Measurements from ENCODE around the gene DLGAP1. TPM values are rescaled to one million over a fixed set of nuclear protein-coding genes. Genes with fewer than 3 reads are reported as not detected.

DLGAP1 gene
- total and polyA plus RNA-seq, 5 donors from 2014 or later, result 0.11 to 5.4 (median 0.68) TPM

DNA sequence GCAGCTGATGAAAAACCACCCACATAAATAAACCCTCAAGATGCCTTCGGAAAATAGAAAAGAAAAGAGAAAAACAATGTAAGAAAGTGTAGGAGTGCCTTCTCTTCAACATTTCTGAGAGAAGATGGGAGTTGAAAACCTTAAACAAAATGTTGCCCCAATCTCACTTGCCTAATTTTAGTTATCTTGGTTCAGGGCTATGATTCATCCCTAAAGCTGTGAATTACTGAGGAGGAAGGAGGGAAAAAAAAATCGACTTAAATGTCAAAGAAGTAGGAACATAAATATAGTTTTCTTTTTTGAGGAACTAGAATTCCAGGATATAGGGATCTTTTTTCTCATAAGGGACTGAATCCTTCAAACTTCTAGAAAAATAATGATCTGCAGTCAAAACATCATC is 644.8 kb downstream of the DLGAP1 start:
- H3K4me3 Mint-ChIP-seq, result no peak overlapping the region
- no peak for ATAC-seq (ENCODE audit: low read depth in 2 of 2)

DNA sequence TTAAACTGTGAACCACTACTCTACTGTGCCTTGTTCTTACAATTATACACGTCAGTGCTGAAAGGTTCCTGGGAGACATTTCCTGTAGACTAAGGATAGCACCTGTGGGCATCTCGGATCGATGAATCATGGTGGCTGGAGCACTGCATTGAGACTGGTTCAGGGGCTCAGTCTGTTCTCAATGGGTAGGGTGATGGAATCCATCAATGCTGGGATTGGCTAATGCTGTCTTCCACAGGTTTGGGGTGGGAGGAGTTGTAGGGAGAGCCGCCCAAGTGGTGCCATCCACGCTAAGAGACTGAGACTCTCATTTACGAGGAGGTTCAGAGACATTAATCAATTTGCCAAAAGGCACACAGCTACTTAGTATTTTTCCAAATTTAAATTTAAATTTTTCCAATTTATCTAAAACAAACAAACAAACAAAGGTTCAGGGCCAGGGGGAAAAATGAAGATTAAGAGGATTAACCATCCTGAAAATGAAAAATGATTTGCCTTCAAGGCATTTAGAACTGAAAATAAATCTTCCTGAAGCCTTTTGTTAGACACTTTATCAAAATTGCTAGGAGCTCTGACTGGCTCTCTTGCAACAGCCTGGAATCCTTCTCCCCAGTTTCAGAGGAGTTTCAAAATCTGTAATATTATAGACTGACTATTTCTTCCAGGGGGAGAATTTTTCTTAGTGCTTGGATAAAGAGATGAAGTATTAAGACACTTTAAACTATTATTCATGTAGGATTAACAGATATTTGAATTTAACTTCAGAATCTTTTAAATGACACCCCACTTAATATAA is 645.9 kb downstream of the DLGAP1 start:
- no peaks in the 10 kb centered on the region for H3K4me1 Mint-ChIP-seq
- no peaks in the 10 kb centered on the region for H3K36me3 Mint-ChIP-seq
- Histone ChIP-seq H3K9me3 (ENCODE audit: control insufficient read depth in 2 of 2, low read length in 2 of 2) (no peaks in the 10 kb centered on the region), H3K36me3 (ENCODE audit: control insufficient read depth, insufficient read depth, low read length) (no peaks in the 10 kb centered on the region), H3K4me1 (ENCODE audit: control insufficient read depth, insufficient read depth, low read length, poor library complexity, severe bottlenecking) (no peaks in the 10 kb centered on the region), H3K4me3 (ENCODE audit: low read depth, low read length) (no peak overlapping the region), H3K27me3 (ENCODE audit: control insufficient read depth, insufficient read depth, low read length) (no peaks in the 10 kb centered on the region), H3K27ac (ENCODE audit: insufficient read depth, low read length, poor library complexity, severe bottlenecking) (no peak overlapping the region)
- DNase-seq (no peak), ATAC-seq (ENCODE audit: low read depth in 2 of 2) (no peak)
- no peak overlapping the region for H3K27ac Mint-ChIP-seq
- H3K27me3 Mint-ChIP-seq, result peaks cover 6% of the 10 kb centered on the region
- no peak overlapping the region for H3K4me3 Mint-ChIP-seq
- H3K9me3 Mint-ChIP-seq, result peaks cover 0 to 3% (median 0%) of the 10 kb centered on the region in 7 donors

More for the DNA sequence above, 644.8 kb downstream of the DLGAP1 start:
- Mint-ChIP-seq H3K27ac (no peak overlapping the region), H3K36me3 (no peaks in the 10 kb centered on the region), H3K27me3 (peaks cover 6% of the 10 kb centered on the region), H3K9me3 (peaks cover 0 to 3% (median 0%) of the 10 kb centered on the region in 7 donors), H3K4me1 (no peaks in the 10 kb centered on the region)
- Histone ChIP-seq H3K4me1 (ENCODE audit: control insufficient read depth, insufficient read depth, low read length, poor library complexity, severe bottlenecking) (no peaks in the 10 kb centered on the region), H3K4me3 (ENCODE audit: low read depth, low read length) (no peak overlapping the region), H3K27ac (ENCODE audit: insufficient read depth, low read length, poor library complexity, severe bottlenecking) (no peak overlapping the region), H3K9me3 (ENCODE audit: control insufficient read depth in 2 of 2, low read length in 2 of 2) (no peaks in the 10 kb centered on the region), H3K36me3 (ENCODE audit: control insufficient read depth, insufficient read depth, low read length) (no peaks in the 10 kb centered on the region), H3K27me3 (ENCODE audit: control insufficient read depth, insufficient read depth, low read length) (peaks cover 1% of the 10 kb centered on the region)
- DNase-seq, result no peak

GRCh38 chr18:3806656-3807055 is 648.5 kb downstream of the DLGAP1 start:
- H3K36me3 Mint-ChIP-seq, result no peaks in the 10 kb centered on the region
- Histone ChIP-seq H3K4me1 (ENCODE audit: control insufficient read depth, insufficient read depth, low read length, poor library complexity, severe bottlenecking) (no peaks in the 10 kb centered on the region), H3K27ac (ENCODE audit: insufficient read depth, low read length, poor library complexity, severe bottlenecking) (no peak overlapping the region), H3K27me3 (ENCODE audit: control insufficient read depth, insufficient read depth, low read length) (no peaks in the 10 kb centered on the region), H3K36me3 (ENCODE audit: control insufficient read depth, insufficient read depth, low read length) (no peaks in the 10 kb centered on the region), H3K4me3 (ENCODE audit: low read depth, low read length) (no peak overlapping the region), H3K9me3 (ENCODE audit: control insufficient read depth in 2 of 2, low read length in 2 of 2) (no peaks in the 10 kb centered on the region)
- H3K4me1 Mint-ChIP-seq, result no peaks in the 10 kb centered on the region
- peaks cover 0 to 2% (median 0%) of the 10 kb centered on the region in 7 donors for H3K9me3 Mint-ChIP-seq
- H3K4me3 Mint-ChIP-seq, result no peak overlapping the region
- DNase-seq, result no peak
- peaks cover 6% of the 10 kb centered on the region for H3K27me3 Mint-ChIP-seq
- no peak for ATAC-seq (ENCODE audit: low read depth in 2 of 2)
- no peak overlapping the region for H3K27ac Mint-ChIP-seq

DNA sequence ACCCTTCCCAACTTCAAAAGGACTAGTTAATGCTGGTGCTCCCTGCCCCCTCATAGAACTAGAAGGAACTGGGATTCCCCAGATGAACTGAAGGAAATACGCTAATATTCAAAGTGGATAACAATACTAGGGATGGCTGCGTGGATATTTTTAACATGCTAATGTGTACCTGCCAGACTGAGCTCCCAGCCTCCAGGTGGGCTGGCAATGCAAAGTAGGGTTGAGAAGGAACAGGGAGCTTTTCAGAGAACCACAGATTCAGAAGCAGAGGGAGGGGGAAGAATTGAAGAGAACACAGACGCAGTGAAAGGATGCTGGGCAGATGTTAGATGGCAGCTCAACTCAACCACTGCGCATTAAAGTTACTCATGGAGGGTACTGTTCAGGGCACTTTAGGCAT is 650.8 kb downstream of the DLGAP1 start:
- Histone ChIP-seq H3K4me3 (ENCODE audit: low read depth, low read length) (no peak overlapping the region), H3K27me3 (ENCODE audit: control insufficient read depth, insufficient read depth, low read length) (no peaks in the 10 kb centered on the region), H3K36me3 (ENCODE audit: control insufficient read depth, insufficient read depth, low read length) (no peaks in the 10 kb centered on the region), H3K27ac (ENCODE audit: insufficient read depth, low read length, poor library complexity, severe bottlenecking) (no peak overlapping the region), H3K9me3 (ENCODE audit: control insufficient read depth in 2 of 2, low read length in 2 of 2) (no peaks in the 10 kb centered on the region), H3K4me1 (ENCODE audit: control insufficient read depth, insufficient read depth, low read length, poor library complexity, severe bottlenecking) (no peaks in the 10 kb centered on the region)
- DNase-seq (no peak), ATAC-seq (ENCODE audit: low read depth in 2 of 2) (no peak)
- Mint-ChIP-seq H3K36me3 (no peaks in the 10 kb centered on the region), H3K27me3 (no peaks in the 10 kb centered on the region), H3K4me1 (no peaks in the 10 kb centered on the region), H3K4me3 (no peak overlapping the region), H3K9me3 (peaks cover 0 to 2% (median 0%) of the 10 kb centered on the region in 7 donors), H3K27ac (no peak overlapping the region)

DNA sequence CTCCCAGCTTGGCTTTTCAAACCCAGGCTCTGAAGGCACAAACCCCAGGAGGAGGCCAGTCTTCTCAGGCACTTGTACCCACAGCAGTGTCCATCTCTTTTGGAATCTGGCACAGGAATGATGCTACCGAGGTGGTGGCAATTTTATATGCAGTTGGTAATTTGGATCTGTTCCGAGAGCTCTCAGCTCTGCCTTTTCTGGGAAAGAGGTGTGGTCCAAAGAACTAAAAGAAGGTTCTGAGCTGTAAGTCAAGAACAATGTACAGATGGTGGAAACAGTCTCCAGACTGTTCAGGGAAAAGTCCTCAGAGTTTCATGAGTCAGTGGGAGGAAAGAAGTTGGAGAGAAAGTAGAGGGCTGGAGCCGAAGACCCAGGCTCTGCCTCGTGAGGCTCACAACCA is 651.8 kb downstream of the DLGAP1 start:
- H3K4me1 ChIP-seq (ENCODE audit: control insufficient read depth, insufficient read depth, low read length, poor library complexity, severe bottlenecking), result no peaks in the 10 kb centered on the region
- ATAC-seq (ENCODE audit: low read depth in 2 of 2) (no peak), DNase-seq (no peak)
- H3K27me3 ChIP-seq (ENCODE audit: control insufficient read depth, insufficient read depth, low read length), result no peaks in the 10 kb centered on the region
- Mint-ChIP-seq H3K4me1 (no peaks in the 10 kb centered on the region), H3K4me3 (no peak overlapping the region), H3K27me3 (no peaks in the 10 kb centered on the region), H3K36me3 (no peaks in the 10 kb centered on the region), H3K27ac (no peak overlapping the region), H3K9me3 (peaks cover 0 to 2% (median 0%) of the 10 kb centered on the region in 7 donors)
- no peak overlapping the region for H3K27ac ChIP-seq (ENCODE audit: insufficient read depth, low read length, poor library complexity, severe bottlenecking)
- H3K36me3 ChIP-seq (ENCODE audit: control insufficient read depth, insufficient read depth, low read length), result no peaks in the 10 kb centered on the region
- no peak overlapping the region for H3K4me3 ChIP-seq (ENCODE audit: low read depth, low read length)
- H3K9me3 ChIP-seq (ENCODE audit: control insufficient read depth in 2 of 2, low read length in 2 of 2), result no peaks in the 10 kb centered on the region

DNA sequence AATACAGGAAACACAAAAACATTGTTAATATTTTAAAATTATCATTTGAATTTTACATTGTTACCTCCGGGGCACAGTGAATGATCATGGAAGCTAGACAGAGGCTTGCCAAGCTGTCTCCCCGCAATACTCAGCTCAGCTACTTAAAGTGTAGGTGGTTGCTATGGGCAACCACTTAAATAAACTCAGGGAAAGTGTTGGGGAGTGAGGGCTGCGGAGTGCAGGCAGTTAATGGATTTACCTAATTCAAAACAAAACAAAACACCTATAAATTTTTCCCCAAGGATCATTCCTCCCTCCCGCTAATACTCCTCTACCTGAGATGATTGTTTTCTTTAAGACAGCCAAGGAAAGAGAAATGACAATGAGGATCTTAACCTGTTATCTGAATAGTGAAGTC is 655.6 kb downstream of the DLGAP1 start:
- Histone ChIP-seq H3K36me3 (ENCODE audit: control insufficient read depth, insufficient read depth, low read length) (no peaks in the 10 kb centered on the region), H3K4me1 (ENCODE audit: control insufficient read depth, insufficient read depth, low read length, poor library complexity, severe bottlenecking) (no peaks in the 10 kb centered on the region), H3K9me3 (ENCODE audit: control insufficient read depth in 2 of 2, low read length in 2 of 2) (no peaks in the 10 kb centered on the region), H3K27ac (ENCODE audit: insufficient read depth, low read length, poor library complexity, severe bottlenecking) (no peak overlapping the region), H3K27me3 (ENCODE audit: control insufficient read depth, insufficient read depth, low read length) (no peaks in the 10 kb centered on the region), H3K4me3 (ENCODE audit: low read depth, low read length) (no peak overlapping the region)
- DNase-seq, result no peak
- no peak for ATAC-seq (ENCODE audit: low read depth in 2 of 2)
- Mint-ChIP-seq H3K27me3 (peaks cover 5% of the 10 kb centered on the region), H3K27ac (no peak overlapping the region), H3K4me1 (no peaks in the 10 kb centered on the region), H3K9me3 (peaks cover 0 to 2% (median 0%) of the 10 kb centered on the region in 7 donors), H3K36me3 (no peaks in the 10 kb centered on the region), H3K4me3 (no peak overlapping the region)

DNA sequence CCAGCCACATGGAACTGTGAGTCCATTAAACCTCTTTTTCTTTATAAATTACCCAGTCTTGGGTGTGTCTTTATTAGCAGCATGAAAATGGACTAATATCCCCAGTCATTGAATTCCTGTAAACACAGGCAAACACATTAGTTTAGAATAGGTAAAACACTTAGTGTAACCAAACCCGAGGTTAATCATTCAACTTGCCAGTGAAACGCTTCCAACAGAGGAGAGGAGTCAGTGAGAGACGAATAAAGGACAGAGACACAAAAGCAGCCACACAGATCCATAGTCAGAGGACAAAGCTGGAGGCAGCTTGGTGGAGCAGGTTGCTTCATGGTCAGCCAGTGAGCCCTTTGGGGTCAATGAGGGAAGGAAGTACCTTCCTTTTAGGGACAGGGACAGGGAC is 657.1 kb downstream of the DLGAP1 start:
- Mint-ChIP-seq H3K36me3 (no peaks in the 10 kb centered on the region), H3K4me3 (no peak overlapping the region), H3K9me3 (peaks cover 0 to 2% (median 0%) of the 10 kb centered on the region in 7 donors), H3K27ac (no peak overlapping the region), H3K27me3 (peaks cover 5% of the 10 kb centered on the region), H3K4me1 (no peaks in the 10 kb centered on the region)
- Histone ChIP-seq H3K27ac (ENCODE audit: insufficient read depth, low read length, poor library complexity, severe bottlenecking) (no peak overlapping the region), H3K4me1 (ENCODE audit: control insufficient read depth, insufficient read depth, low read length, poor library complexity, severe bottlenecking) (no peaks in the 10 kb centered on the region), H3K36me3 (ENCODE audit: control insufficient read depth, insufficient read depth, low read length) (no peaks in the 10 kb centered on the region), H3K27me3 (ENCODE audit: control insufficient read depth, insufficient read depth, low read length) (no peaks in the 10 kb centered on the region), H3K9me3 (ENCODE audit: control insufficient read depth in 2 of 2, low read length in 2 of 2) (no peaks in the 10 kb centered on the region), H3K4me3 (ENCODE audit: low read depth, low read length) (no peak overlapping the region)
- ATAC-seq (ENCODE audit: low read depth in 2 of 2) (no peak), DNase-seq (no peak)

- DNase-seq (no peak), ATAC-seq (ENCODE audit: low read depth in 2 of 2) (no peak)
- no peaks in the 10 kb centered on the region for H3K36me3 Mint-ChIP-seq
- no peak overlapping the region for H3K27ac Mint-ChIP-seq
- H3K27me3 ChIP-seq (ENCODE audit: control insufficient read depth, insufficient read depth, low read length), result no peaks in the 10 kb centered on the region
- no peaks in the 10 kb centered on the region for H3K9me3 ChIP-seq (ENCODE audit: control insufficient read depth in 2 of 2, low read length in 2 of 2)
- no peak overlapping the region for H3K27ac ChIP-seq (ENCODE audit: insufficient read depth, low read length, poor library complexity, severe bottlenecking)
- H3K4me3 ChIP-seq (ENCODE audit: low read depth, low read length), result no peak overlapping the region
- H3K4me3 Mint-ChIP-seq, result no peak overlapping the region
- H3K9me3 Mint-ChIP-seq, result peaks cover 0 to 1% (median 0%) of the 10 kb centered on the region in 7 donors
- no peaks in the 10 kb centered on the region for H3K4me1 ChIP-seq (ENCODE audit: control insufficient read depth, insufficient read depth, low read length, poor library complexity, severe bottlenecking)
- no peaks in the 10 kb centered on the region for H3K36me3 ChIP-seq (ENCODE audit: control insufficient read depth, insufficient read depth, low read length)
- no peaks in the 10 kb centered on the region for H3K4me1 Mint-ChIP-seq
- H3K27me3 Mint-ChIP-seq, result peaks cover 5% of the 10 kb centered on the region
Measured at GRCh38 chr18:3796434-3796833, 658.7 kb downstream of the DLGAP1 start.

All from CD4-positive, CD25-positive, alpha-beta regulatory T cell (primary cell).